ENCODE measurements around the gene ADAMTS5. TPM values are rescaled to one million over a fixed set of nuclear protein-coding genes. Genes with fewer than 3 reads are reported as not detected.

The ADAMTS5 gene
- total RNA-seq, 1 donor from 2014 or later = 10.3 TPM

- no peak for DNase-seq (ENCODE audit: low spot score)
Observed at GRCh38 chr21:26948194-26948593, 18.7 kb downstream of the ADAMTS5 start.

DNA sequence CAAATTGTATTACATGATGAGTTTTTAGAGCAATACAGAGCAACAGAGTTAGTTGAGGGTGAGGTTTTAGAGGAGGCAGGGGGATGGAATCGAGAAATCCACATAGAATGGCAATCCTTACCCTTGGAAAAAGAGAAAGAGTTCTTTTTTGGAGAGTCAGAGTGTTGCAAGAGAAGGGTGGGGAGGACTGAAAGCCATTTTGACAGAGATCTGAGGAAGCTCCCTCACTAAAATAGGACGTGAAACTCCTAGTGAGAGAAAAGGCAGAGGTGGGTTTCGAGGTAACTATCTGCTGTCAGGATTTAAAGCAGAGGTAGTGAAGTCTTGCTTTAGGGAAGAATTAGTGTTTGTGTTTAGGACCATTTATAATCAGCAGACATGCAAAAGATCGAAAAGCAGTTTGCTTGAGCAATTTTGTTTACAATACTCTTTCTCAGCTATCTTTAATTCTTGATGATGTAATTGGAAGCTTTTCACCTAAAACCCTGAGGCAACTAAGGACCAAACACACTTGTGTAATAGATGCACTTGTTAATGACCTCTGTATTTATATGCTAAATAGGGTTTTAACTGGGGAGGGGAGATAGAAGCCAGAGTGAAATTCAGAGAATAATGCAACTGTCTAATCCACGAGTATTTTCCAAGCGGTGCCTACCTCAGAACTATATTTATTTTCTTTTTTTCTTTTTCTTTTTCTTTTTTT is 20.0 kb downstream of the ADAMTS5 start:
- DNase-seq (ENCODE audit: low spot score) = no peak

- DNase-seq (ENCODE audit: low spot score) = no peak
Observed at GRCh38 chr21:26945916-26946675, 20.8 kb downstream of the ADAMTS5 start.

GRCh38 chr21:26943921-26944320 is 23.0 kb downstream of the ADAMTS5 start:
- DNase-seq (ENCODE audit: low spot score) = no peak

- DNase-seq (ENCODE audit: low spot score) = no peak
Observed at GRCh38 chr21:26941421-26941820, 25.5 kb downstream of the ADAMTS5 start.

DNA sequence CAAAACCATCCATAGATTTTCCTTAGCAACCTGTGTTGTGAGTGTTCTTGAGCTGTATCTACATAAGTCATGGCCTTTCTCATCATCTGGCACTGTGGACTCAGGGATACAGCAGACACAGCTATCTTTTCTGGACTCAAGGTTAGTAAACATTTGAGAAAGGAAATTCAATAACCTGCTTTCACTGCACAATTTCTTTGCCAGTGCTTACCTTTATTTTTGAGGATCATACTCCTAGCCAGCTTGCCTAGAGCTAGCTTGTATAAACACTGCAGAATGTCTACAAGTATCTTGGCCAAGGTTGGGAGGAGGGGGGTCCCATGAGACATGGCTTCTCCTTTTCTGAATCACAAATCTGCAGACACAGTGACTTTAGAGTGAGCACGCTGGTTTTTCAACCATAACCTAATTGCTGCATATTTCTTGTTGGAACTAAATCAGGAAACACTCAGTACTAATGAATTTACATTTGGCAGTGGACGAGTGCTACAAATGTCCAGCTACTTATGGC is 27.2 kb downstream of the ADAMTS5 start:
- DNase-seq (ENCODE audit: low spot score) = no peak

DNA sequence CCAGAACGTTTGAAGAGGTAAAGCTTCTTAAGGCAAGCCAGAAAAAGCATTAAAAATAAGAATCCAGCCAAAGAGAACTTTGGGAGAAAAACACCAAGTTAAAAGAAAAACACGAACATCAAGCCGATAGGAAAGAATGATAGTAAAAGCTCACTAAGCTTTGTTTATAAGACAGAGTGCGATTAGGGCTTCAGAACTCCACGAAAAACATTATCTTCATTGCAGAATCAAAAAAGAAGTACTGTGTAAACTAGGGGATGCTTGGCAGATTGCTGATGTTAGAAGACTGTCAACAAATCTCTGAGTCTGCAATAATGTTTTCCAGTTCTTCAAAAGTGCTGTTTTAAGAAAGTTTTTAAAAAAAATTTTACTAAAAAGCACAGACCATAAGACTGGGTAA is 30.2 kb downstream of the ADAMTS5 start:
- no peak for DNase-seq (ENCODE audit: low spot score)

DNA sequence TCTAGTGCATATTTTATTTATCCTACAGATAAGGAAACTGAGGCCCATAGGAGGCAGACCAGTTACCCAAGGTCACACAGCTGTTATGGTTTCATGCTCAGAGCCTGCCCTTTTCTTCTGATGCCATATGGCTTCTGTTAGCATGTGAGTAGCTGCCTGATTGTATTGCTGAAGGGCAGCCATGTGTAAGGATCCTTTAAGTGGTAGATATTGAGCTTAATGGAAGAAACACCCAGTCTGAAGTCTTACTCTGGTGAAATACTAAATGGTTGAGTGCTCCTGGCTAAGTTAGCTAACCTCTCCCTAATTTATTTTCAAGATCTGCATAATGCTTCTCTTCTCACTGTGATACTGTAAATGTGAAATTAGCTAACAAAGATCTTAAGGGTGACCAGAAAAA is 30.9 kb downstream of the ADAMTS5 start:
- no peak for DNase-seq (ENCODE audit: low spot score)

- DNase-seq (ENCODE audit: low spot score) = no peak
Observed at GRCh38 chr21:26934383-26934782, 32.5 kb downstream of the ADAMTS5 start.

DNA sequence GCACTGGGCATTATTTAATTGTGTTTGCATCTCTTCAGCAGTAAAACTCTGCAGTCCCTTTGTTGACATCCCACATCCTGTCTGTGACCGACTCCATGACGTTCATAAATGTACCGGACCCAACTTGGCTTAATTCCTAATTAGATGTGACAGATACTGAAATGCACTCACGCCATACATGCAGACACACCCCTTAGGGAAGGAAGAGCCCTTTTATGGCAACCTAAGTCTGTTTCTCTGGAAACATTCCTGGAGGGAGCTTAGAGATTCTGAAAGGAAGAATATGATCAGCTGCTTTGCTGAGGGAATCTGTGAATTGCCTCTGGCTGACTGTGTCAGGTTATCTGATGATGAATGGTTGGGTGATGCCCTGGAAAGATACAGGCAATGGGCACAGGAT is 33.4 kb downstream of the ADAMTS5 start:
- DNase-seq (ENCODE audit: low spot score) = no peak

GRCh38 chr21:26925636-26926035 is 41.3 kb downstream of the ADAMTS5 start:
- no peak for DNase-seq (ENCODE audit: low spot score)

DNA sequence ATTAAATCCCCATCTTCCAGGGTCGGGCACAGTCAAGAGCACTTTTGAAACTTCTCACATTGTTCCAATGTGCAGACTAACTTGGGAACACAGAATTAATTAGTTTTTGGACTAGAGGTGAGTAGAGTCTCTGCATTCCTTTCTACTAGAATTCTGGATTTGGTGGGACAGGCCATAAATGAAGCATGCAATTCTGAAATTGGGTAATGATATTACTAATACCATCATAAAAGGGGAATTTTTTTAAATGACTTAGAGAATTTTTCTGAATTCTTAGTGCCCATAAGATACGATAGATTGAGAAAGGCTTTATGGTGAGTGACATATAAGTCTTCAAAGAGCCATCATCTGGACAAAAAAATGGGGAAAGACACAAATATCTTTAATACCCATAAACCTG is 41.8 kb downstream of the ADAMTS5 start:
- DNase-seq (ENCODE audit: low spot score) = no peak

DNA sequence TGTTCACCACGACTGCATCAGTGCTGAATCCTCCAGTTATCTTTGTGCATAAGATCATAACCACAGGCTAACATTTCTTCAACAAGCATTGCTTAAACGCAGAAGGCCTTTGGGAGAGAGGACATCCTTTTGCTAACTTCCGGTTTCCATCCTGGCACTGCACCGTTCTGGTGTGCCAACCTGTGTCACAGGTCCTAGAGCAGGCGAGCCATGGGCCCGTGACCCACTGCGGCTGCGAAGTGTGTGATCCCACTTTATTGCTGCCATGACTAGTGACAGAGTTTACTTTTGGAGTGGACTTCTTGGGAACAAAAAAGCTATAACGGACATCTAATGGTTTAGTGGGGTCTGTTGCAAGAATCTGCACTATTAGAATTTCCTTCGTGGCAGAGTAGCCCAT is 42.9 kb downstream of the ADAMTS5 start:
- no peak for DNase-seq (ENCODE audit: low spot score)

GRCh38 chr21:26920055-26920454 is 46.8 kb downstream of the ADAMTS5 start:
- no peak for DNase-seq (ENCODE audit: low spot score)

DNA sequence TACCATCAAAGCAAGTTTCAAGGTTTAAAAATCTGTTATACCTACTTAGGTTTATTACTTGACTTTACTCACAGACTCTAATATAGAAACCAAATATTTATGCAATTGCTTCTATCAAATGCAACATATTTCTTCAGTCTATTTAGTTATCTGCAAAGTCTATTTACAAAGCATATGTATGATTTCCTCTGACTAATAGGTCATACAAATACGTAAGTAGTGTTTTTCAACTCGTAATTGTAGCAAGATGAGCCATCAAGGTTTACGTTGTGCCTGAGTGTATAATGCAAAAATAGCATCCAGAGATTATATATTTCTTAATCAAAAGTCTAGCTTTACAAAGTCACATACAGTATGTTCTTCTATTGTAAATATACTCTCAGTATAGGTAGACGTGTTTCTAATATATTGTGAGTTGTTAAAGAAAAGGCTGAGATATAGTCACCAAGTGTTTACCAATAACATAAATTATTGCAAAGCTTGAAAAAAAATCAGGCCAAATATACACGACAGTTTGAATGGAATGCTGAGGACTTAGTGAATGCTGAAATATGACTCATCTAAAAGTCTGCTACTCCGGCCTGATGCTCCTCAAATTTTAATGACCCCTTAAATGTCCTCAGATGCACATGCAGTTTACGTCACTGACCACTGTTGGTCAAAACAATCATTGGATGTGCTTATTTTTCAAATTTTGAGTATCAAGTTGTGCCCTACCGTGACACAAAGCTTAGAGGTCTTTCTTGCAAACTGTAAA is 48.4 kb downstream of the ADAMTS5 start:
- no peak for DNase-seq (ENCODE audit: low spot score)

- no peak for DNase-seq (ENCODE audit: low spot score)
Observed at GRCh38 chr21:26916799-26917198, 50.1 kb downstream of the ADAMTS5 start.

DNA sequence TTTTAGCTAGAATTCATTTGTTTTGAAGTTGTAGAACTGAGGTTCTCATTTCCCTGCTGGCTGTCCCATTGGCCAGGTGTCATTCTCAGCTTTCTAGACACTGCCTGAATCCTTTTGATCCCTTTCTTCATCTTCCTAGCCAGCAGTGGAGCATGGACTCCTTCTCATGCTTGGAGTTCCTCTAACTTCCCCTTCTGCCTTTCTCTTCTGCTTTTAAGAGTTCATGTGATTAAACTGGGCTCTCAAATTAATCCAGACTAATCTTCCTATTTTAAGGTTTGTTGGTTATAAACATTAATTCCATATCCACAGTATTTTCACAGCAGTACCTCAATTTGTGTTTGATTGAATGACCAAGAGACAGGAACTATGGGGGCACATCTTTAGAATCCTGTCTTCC is 52.3 kb downstream of the ADAMTS5 start:
- DNase-seq (ENCODE audit: low spot score) = no peak

DNA sequence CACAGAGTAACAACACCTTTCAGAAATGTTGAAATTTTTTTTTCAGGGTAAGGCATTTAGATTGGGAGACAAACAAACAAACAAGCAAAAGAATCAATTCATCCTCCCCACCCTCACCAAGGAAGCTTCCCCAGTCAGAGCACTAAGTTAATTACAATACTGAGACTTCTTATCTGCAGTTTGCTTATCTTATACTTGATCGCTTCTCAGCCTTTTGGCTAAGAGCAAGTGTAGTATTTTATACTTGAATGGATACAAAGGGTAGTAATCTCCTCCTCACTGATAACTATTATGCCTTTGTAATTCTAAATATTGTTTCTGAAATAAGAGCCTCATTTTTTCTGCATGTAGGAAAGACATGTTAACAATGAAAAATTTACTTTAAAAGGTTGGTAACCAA is 54.4 kb downstream of the ADAMTS5 start:
- DNase-seq (ENCODE audit: low spot score) = no peak

GRCh38 chr21:26909972-26910371 is 56.9 kb downstream of the ADAMTS5 start:
- no peak for DNase-seq (ENCODE audit: low spot score)

GRCh38 chr21:26900980-26901379 is 65.9 kb downstream of the ADAMTS5 start:
- DNase-seq (ENCODE audit: low spot score) = no peak

DNA sequence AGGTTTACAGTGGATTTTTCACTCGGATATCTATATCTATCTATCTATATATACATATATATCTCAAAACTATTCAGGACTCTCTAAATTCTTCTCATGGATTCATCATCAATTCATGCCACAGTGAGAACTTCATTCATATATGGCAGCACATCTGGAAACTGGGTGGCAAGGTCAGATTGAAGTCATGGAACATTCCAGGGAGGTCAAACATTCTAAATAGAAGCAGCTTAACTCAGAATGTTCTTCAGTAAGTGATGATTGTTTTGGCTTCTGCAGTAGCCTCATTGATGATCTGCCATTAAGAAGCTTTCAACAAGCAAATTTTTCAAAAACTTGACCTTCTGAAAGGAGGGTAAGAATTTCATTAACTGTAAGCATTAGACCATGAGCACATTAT is 74.7 kb downstream of the ADAMTS5 start:
- no peak for DNase-seq (ENCODE audit: low spot score)

DNA sequence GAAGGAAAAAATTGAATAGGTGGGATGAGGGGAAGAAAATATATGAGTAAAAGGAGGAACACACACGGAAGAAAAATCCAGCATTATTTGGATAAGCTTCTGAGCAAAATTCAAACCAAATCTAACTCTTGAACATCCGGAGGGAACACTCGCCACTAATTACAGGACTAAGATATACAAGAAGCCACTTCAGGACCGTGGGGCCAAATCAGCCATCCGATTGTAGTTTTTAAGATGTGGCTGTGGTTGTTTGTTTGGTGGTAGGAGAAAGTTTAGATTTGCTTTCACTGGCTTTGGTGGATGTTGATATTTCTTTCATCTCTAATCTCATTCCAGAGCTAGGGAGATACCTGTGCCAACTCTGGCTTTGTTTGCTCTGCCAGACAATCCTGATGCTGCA is 78.0 kb downstream of the ADAMTS5 start:
- no peak for DNase-seq (ENCODE audit: low spot score)

- no peak for DNase-seq (ENCODE audit: low spot score)
Observed at GRCh38 chr21:26888256-26888655, 78.6 kb downstream of the ADAMTS5 start.
